Panc1 (cell line): ENCODE results near the gene YDJC. TPM values are rescaled to one million over a fixed set of nuclear protein-coding genes. Genes with fewer than 3 reads are reported as not detected.

Experiments
- ATAC-seq: fragments of 200-7000 bp; cut with Tn5 transposase; 2 replicates; pipeline ENCODE4 v1.9.1; 2020; ENCODE audit warnings: mild to moderate bottlenecking, moderate library complexity
- BruUV-seq: library from RNA; stranded (reverse); fragments of 400-500 nt; replicated peaks from 2 replicates; lab custom pipeline; 2021; lab: Mats Ljungman, UMichigan
- CTCF ChIA-PET: fragments of 300-600 bp; sonication (Branson Sonifier 250); formaldehyde crosslinking; loops from one replicate; lab custom pipeline; 2022; ENCODE audit warnings: antibody characterized with exemption; lab: Charles Lee
- POLR2A ChIA-PET: fragments of 300-600 bp; sonication (Branson Sonifier 250); formaldehyde crosslinking; loops from one replicate; lab custom pipeline; 2022; ENCODE audit warnings: antibody characterized with exemption; lab: Charles Lee
- DNase-seq: peaks from one replicate; pipeline ENCODE4 v3.0.0-alpha.2; 2010; ENCODE audit warnings: low read depth, low spot score
- H3K27ac ChIP-seq: 2 replicates; pipeline ENCODE4 v1.5.1; 2011; ENCODE audit warnings: mild to moderate bottlenecking, low read length, inconsistent platforms
- H3K27me3 ChIP-seq: fragments of 200-500 bp; sonication (Bioruptor generic); 2 replicates; pipeline ENCODE4 v1.6.0; 2014; ENCODE audit warnings: low read length, inconsistent platforms; ENCODE audit not compliant: control insufficient read depth, insufficient read depth
- H3K36me3 ChIP-seq: fragments of 200-500 bp; sonication (Bioruptor generic); 2 replicates; pipeline ENCODE4 v1.5.1; 2014; ENCODE audit warnings: inconsistent platforms, mild to moderate bottlenecking, low read length, moderate library complexity; ENCODE audit not compliant: control insufficient read depth, insufficient read depth
- H3K4me1 ChIP-seq: 2 replicates; pipeline ENCODE4 v1.5.1; 2011; ENCODE audit warnings: inconsistent platforms, mild to moderate bottlenecking, low read length, moderate library complexity; ENCODE audit not compliant: control insufficient read depth, insufficient read depth
- H3K4me3 ChIP-seq, 2 experiments: 2 replicates each; pipeline ENCODE4 v1.5.1; 2011 to 2012; ENCODE audit warnings: low read depth in 2 of 2, low read length in 2 of 2, mild to moderate bottlenecking in 2 of 2, inconsistent platforms in 1 of 2, moderate library complexity in 1 of 2
- H3K9me3 ChIP-seq: fragments of 200-500 bp; sonication (Bioruptor generic); 2 replicates; pipeline ENCODE4 v1.5.1; 2014; ENCODE audit warnings: low read depth, mild to moderate bottlenecking, inconsistent platforms, low read length, moderate library complexity; ENCODE audit not compliant: control insufficient read depth, insufficient read depth
- POLR2AphosphoS5 ChIP-seq: IDR thresholded peaks from 2 replicates; pipeline ENCODE4 v1.6.1; 2012; ENCODE audit warnings: mild to moderate bottlenecking, low read depth, low read length, moderate library complexity
- SIN3A ChIP-seq: IDR thresholded peaks from 2 replicates; pipeline ENCODE4 v1.6.1; 2012; ENCODE audit warnings: low read depth, mild to moderate bottlenecking, low read length, moderate library complexity, borderline replicate concordance; ENCODE audit not compliant: insufficient read depth
- TCF7L2 ChIP-seq: IDR thresholded peaks from 2 replicates; pipeline ENCODE4 v1.6.1; 2011; ENCODE audit warnings: mild to moderate bottlenecking, low read depth, low read length, inconsistent platforms
- in situ Hi-C: cut with HindIII; loops from 2 replicates; pipeline ENCODE4 v1.10.0; 2016; ENCODE audit warnings: low sequenced_read_pairs, low pct_unique_long_range_greater_than_20kb
- intact Hi-C: fragments of 100-400 bp; cut with micrococcal nuclease; formaldehyde crosslinking; loops from one replicate; pipeline ENCODE4 v1.10.0; 2022; ENCODE audit not compliant: unreplicated experiment
- total RNA-seq: library from RNA; stranded (reverse); gene quantifications from one replicate; pipeline ENCODE4 v1.2.1, GENCODE V29; 2021; ENCODE audit not compliant: unreplicated experiment
- TF ChIP-seq, protein P1 (sequence below): fragments of 450-650 bp; IDR thresholded peaks from 2 replicates; pipeline ENCODE4 v1.5.1; 2017; ENCODE audit warnings: mild to moderate bottlenecking
- TF ChIP-seq, protein P2 (sequence below), 2 experiments: IDR thresholded peaks; 2 replicates each; pipeline ENCODE4 v1.6.1; 2011 to 2012; ENCODE audit warnings: low read depth in 2 of 2, control low read depth in 1 of 2, low read length in 1 of 2, mild to moderate bottlenecking in 1 of 2, moderate library complexity in 1 of 2; ENCODE audit not compliant: insufficient read depth in 1 of 2

YDJC gene
- total RNA-seq, 1 experiment from 2014 or later: 60.6 TPM

DNA sequence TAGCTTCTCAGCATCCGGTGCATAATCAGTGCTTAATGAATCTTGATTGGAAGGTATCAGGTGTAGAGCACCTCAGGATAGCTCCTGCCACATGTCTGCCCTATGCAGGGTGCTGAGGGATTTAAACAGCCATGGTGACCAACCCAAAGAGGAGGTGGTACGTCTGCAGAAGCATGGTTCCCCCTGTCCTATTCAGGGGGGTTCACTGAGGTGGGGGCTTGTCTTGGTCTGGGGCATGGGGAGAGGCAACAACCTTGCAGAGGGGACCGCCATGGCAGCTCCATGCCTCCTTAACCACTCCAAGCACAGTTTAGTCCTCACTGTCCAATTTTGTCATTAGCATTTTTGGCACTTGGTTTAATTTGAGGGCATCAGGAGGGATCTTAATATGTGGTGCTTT lies 37.4 kb downstream of the YDJC start:
- DNase-seq: no peak
- in situ Hi-C loops: no loop called here
- Histone ChIP-seq H3K27me3 (no peaks in the 10 kb centered on the region), H3K4me1 (peaks cover 8% of the 10 kb centered on the region), H3K36me3 (peaks cover 2% of the 10 kb centered on the region; the same call in 1 of the 2 replicates), H3K27ac (no peak overlapping the region), H3K9me3 (no peaks in the 10 kb centered on the region), H3K4me3 (no peak overlapping the region)
- CTCF ChIA-PET: no interaction called here
- POLR2A ChIA-PET: no interaction called here
- BruUV-seq: no TSS peak
- TF ChIP-seq TCF7L2 (no peak), POLR2AphosphoS5 (no peak), SIN3A (no peak)
- TF ChIP-seq, protein P1, sequence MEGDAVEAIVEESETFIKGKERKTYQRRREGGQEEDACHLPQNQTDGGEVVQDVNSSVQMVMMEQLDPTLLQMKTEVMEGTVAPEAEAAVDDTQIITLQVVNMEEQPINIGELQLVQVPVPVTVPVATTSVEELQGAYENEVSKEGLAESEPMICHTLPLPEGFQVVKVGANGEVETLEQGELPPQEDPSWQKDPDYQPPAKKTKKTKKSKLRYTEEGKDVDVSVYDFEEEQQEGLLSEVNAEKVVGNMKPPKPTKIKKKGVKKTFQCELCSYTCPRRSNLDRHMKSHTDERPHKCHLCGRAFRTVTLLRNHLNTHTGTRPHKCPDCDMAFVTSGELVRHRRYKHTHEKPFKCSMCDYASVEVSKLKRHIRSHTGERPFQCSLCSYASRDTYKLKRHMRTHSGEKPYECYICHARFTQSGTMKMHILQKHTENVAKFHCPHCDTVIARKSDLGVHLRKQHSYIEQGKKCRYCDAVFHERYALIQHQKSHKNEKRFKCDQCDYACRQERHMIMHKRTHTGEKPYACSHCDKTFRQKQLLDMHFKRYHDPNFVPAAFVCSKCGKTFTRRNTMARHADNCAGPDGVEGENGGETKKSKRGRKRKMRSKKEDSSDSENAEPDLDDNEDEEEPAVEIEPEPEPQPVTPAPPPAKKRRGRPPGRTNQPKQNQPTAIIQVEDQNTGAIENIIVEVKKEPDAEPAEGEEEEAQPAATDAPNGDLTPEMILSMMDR: no peak
- TF ChIP-seq, protein P2, sequence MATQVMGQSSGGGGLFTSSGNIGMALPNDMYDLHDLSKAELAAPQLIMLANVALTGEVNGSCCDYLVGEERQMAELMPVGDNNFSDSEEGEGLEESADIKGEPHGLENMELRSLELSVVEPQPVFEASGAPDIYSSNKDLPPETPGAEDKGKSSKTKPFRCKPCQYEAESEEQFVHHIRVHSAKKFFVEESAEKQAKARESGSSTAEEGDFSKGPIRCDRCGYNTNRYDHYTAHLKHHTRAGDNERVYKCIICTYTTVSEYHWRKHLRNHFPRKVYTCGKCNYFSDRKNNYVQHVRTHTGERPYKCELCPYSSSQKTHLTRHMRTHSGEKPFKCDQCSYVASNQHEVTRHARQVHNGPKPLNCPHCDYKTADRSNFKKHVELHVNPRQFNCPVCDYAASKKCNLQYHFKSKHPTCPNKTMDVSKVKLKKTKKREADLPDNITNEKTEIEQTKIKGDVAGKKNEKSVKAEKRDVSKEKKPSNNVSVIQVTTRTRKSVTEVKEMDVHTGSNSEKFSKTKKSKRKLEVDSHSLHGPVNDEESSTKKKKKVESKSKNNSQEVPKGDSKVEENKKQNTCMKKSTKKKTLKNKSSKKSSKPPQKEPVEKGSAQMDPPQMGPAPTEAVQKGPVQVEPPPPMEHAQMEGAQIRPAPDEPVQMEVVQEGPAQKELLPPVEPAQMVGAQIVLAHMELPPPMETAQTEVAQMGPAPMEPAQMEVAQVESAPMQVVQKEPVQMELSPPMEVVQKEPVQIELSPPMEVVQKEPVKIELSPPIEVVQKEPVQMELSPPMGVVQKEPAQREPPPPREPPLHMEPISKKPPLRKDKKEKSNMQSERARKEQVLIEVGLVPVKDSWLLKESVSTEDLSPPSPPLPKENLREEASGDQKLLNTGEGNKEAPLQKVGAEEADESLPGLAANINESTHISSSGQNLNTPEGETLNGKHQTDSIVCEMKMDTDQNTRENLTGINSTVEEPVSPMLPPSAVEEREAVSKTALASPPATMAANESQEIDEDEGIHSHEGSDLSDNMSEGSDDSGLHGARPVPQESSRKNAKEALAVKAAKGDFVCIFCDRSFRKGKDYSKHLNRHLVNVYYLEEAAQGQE (IDR thresholded peaks at IDR 0.05; ENCODE audit: insufficient read depth in 1 of 2, low read depth in 2 of 2, low read length in 1 of 2): no peak
- intact Hi-C loops: loop anchor here (10.0 kb wide), 1 partner anchor 52 kb away; the partner anchor contains the start of gene SDF2L1
- no peak for ATAC-seq

DNA sequence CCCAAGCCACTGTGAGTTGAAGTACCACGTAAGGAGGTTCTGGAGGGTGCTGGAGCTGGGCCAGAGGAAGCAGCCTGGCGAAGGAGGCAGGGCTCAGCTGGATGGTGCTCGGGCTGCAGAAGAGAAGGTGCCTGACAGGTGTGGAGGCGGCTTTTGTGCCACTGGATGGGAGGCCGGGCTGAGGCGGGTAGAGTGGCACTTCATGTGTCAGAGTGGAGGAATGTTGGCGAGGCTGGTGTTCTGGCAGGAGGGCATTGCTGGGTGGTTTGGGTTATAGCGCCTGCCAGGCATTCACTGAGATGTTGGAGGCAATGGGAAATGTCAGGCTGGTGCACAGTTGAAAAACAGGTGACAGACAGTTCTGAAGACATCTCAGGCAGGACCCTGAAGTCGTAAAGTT lies 38.1 kb downstream of the YDJC start:
- ATAC-seq: no peak
- DNase-seq: no peak
- CTCF ChIA-PET: no interaction called here

More for the DNA sequence above, 38.1 kb downstream of the YDJC start:
- H3K4me3 ChIP-seq: no peak overlapping the region
- in situ Hi-C loops: no loop called here
- no TSS peak for BruUV-seq
- no peak overlapping the region for H3K27ac ChIP-seq
- POLR2A ChIA-PET: no interaction called here
- peaks cover 2% of the 10 kb centered on the region; the same call in 1 of the 2 replicates for H3K36me3 ChIP-seq
- TF ChIP-seq, protein P1: no peak
- TF ChIP-seq POLR2AphosphoS5 (no peak), TCF7L2 (no peak), SIN3A (no peak)
- TF ChIP-seq, protein P2 (IDR thresholded peaks at IDR 0.05; ENCODE audit: insufficient read depth in 1 of 2, low read depth in 2 of 2, low read length in 1 of 2): no peak
- intact Hi-C loops: loop anchor here (10.0 kb wide), 1 partner anchor 53 kb away; the partner anchor contains the start of gene SDF2L1
- no peaks in the 10 kb centered on the region for H3K27me3 ChIP-seq
- peaks cover 8% of the 10 kb centered on the region for H3K4me1 ChIP-seq
- H3K9me3 ChIP-seq: no peaks in the 10 kb centered on the region
